ENCODE measurements around the gene TNFRSF14. TPM values are rescaled to one million over a fixed set of nuclear protein-coding genes. Genes with fewer than 3 reads are reported as not detected.

The TNFRSF14 gene
- total and polyA plus RNA-seq, 2 of the 13 experiments (the other 11 are each of a cell fraction or from before 2014, with no cell fraction given): 11.9 to 49.9 TPM

- H2AFZ ChIP-seq (ENCODE audit: low read length): no peak overlapping the region
- ChIA-PET POLR2A (interaction anchor here (0.7 to 3.4 kb wide), 10 partner anchors 11 to 132 kb away, joined by 3 to 38 read pairs (median 8); partner anchors contain the start of genes PANK4, PEX10 and TNFRSF14), CTCF (ENCODE audit: low intra/inter-chr PET ratio, low total read pairs) (no interaction called here)
- H3K79me2 ChIP-seq (ENCODE audit: insufficient read depth, low read length): no peaks in the 10 kb centered on the region
- no peaks in the 10 kb centered on the region for H3K9me3 ChIP-seq (ENCODE audit: low read length)
- intact Hi-C loops (cut with micrococcal nuclease; ENCODE audit: unreplicated experiment): no loop called here
- peak overlapping the region; percentile 14 for H3K9ac ChIP-seq (ENCODE audit: insufficient read depth, low read depth, low read length)
- ATAC-seq (no peak), FAIRE-seq (no peak), DNase-seq (ENCODE audit: low spot score) (no peak)
- H3K36me3 ChIP-seq (replicated peaks in 1 of 2; ENCODE audit: control insufficient read depth in 1 of 2, insufficient read depth in 2 of 2, low read length in 2 of 2): no peaks in the 10 kb centered on the region
- peak overlapping the region; percentile 83 for H3K4me2 ChIP-seq (ENCODE audit: low read depth, low read length)
- H3K4me3 ChIP-seq (replicated peaks in 1 of 3; ENCODE audit: insufficient read depth in 1 of 3, low read depth in 2 of 3, low read length in 3 of 3): peak overlapping the region in 1 of 3 experiments; percentile 60; a peak in 1 of 6 replicates
- no peaks in the 10 kb centered on the region for H4K20me1 ChIP-seq (ENCODE audit: insufficient read depth, low read length)
- WGBS (ENCODE audit: low lambda C conversion rate): 43% methylated on average over 7 of the region's 19 CpGs
- no TSS peak for BruUV-seq (replicated peaks)
- in situ Hi-C loops (cut with HindIII; ENCODE audit: extremely low pct_ligation_motif_present, low pct_unique_long_range_greater_than_20kb): loop anchor here (5.0 kb wide), 1 partner anchor 133 kb away; the partner anchor contains the start of gene PEX10
- peaks cover 4 to 6% of the 10 kb centered on the region in 2 experiments; a peak in 2 of 5 replicates for H3K27me3 ChIP-seq (ENCODE audit: control insufficient read depth in 1 of 2, insufficient read depth in 2 of 2, low read length in 2 of 2)
- H3K4me1 ChIP-seq (ENCODE audit: insufficient read depth, low read length): peaks cover 72% of the 10 kb centered on the region
- H3K27ac ChIP-seq (ENCODE audit: extremely low read length, insufficient read depth, low read length): no peak overlapping the region
- TF ChIP-seq ZBTB10 (CRISPR knock-in tag; IDR thresholded peaks at IDR 0.05; ENCODE audit: borderline replicate concordance): 0 out of 2 replicates have a peak, but pooled peaks have one; percentile 28
- 0 out of 2 replicates have a peak, but pooled peaks have one; percentile 18 for TF ChIP-seq SAP130 (CRISPR knock-in tag; IDR thresholded peaks at IDR 0.05; ENCODE audit: low read depth)
- TF ChIP-seq KDM2A (CRISPR knock-in tag; IDR thresholded peaks at IDR 0.05; ENCODE audit: borderline replicate concordance, low read depth): peak; percentile 25; the same call in 1 of the 2 replicates
- TF ChIP-seq TAF1 (CRISPR knock-in tag; IDR thresholded peaks at IDR 0.05): peak; percentile 26
- peak; percentile 63; the same call in 1 of the 2 replicates for TF ChIP-seq HNRNPL (IDR thresholded peaks at IDR 0.05; ENCODE audit: low read depth, low read length)
- TF ChIP-seq MNT (IDR thresholded peaks at IDR 0.05): no peak
- peak; percentile 79; the same call in 1 of the 2 replicates for TF ChIP-seq DZIP1 (CRISPR knock-in tag; IDR thresholded peaks at IDR 0.05)
- peak; percentile 10; the same call in 1 of the 2 replicates for TF ChIP-seq TFAP4 (IDR thresholded peaks at IDR 0.05; ENCODE audit: borderline replicate concordance, low read depth)
- 0 out of 2 replicates have a peak, but pooled peaks have one; percentile 16 for TF ChIP-seq E2F5 (CRISPR knock-in tag; conservative IDR thresholded peaks at IDR 0.05)
- no peak for TF ChIP-seq DDIT3 (CRISPR knock-in tag; IDR thresholded peaks at IDR 0.05)
- TF ChIP-seq KDM5B (CRISPR knock-in tag; IDR thresholded peaks at IDR 0.05; ENCODE audit: borderline replicate concordance): 0 out of 2 replicates have a peak, but pooled peaks have one; percentile 1
- 0 out of 2 replicates have a peak, but pooled peaks have one; percentile 8 for TF ChIP-seq DMAP1 (CRISPR knock-in tag; IDR thresholded peaks at IDR 0.05)
- no peak for TF ChIP-seq RBM22 (optimal IDR thresholded peaks at IDR 0.05; ENCODE audit: low read length)
Measured at GRCh38 chr1:2544875-2545640, 11.1 kb upstream of the TNFRSF14 start.

All from HepG2 (cell line).